Measurements from ENCODE around the gene SETD1A.

SETD1A gene

GRCh38 chr16:30980434-30980833, 22.9 kb downstream of the SETD1A start:
- H3K4me3 ChIP-seq (ENCODE audit: low read length) = no peak overlapping the region
- H3K27me3 ChIP-seq (ENCODE audit: control insufficient read depth, insufficient read depth, low read length) = no peaks in the 10 kb centered on the region
- peaks cover 5% of the 10 kb centered on the region for H3K36me3 ChIP-seq (ENCODE audit: control insufficient read depth, insufficient read depth, low read length)
- no peak overlapping the region for H3K9ac ChIP-seq (ENCODE audit: low read length)
- H3K9me3 ChIP-seq (ENCODE audit: control insufficient read depth, low read length) = no peaks in the 10 kb centered on the region
- no peaks in the 10 kb centered on the region for H3K4me1 ChIP-seq (ENCODE audit: control insufficient read depth, insufficient read depth, low read length)

GRCh38 chr16:30980959-30981358, 23.4 kb downstream of the SETD1A start:
- H3K36me3 ChIP-seq (ENCODE audit: control insufficient read depth, insufficient read depth, low read length) = peaks cover 5% of the 10 kb centered on the region
- H3K4me3 ChIP-seq (ENCODE audit: low read length) = no peak overlapping the region
- H3K4me1 ChIP-seq (ENCODE audit: control insufficient read depth, insufficient read depth, low read length) = peaks cover 5% of the 10 kb centered on the region
- H3K9me3 ChIP-seq (ENCODE audit: control insufficient read depth, low read length) = no peaks in the 10 kb centered on the region
- no peaks in the 10 kb centered on the region for H3K27me3 ChIP-seq (ENCODE audit: control insufficient read depth, insufficient read depth, low read length)
- H3K9ac ChIP-seq (ENCODE audit: low read length) = no peak overlapping the region

- H3K4me1 ChIP-seq (ENCODE audit: control insufficient read depth, insufficient read depth, low read length) = peaks cover 5% of the 10 kb centered on the region
- peaks cover 5% of the 10 kb centered on the region for H3K36me3 ChIP-seq (ENCODE audit: control insufficient read depth, insufficient read depth, low read length)
- no peaks in the 10 kb centered on the region for H3K27me3 ChIP-seq (ENCODE audit: control insufficient read depth, insufficient read depth, low read length)
- H3K9me3 ChIP-seq (ENCODE audit: control insufficient read depth, low read length) = no peaks in the 10 kb centered on the region
- no peak overlapping the region for H3K9ac ChIP-seq (ENCODE audit: low read length)
- H3K4me3 ChIP-seq (ENCODE audit: low read length) = no peak overlapping the region
Observed at GRCh38 chr16:30982548-30983288, 25.2 kb downstream of the SETD1A start.

GRCh38 chr16:30983289-30983889, 25.8 kb downstream of the SETD1A start:
- Histone ChIP-seq H3K4me1 (ENCODE audit: control insufficient read depth, insufficient read depth, low read length) (peaks cover 5% of the 10 kb centered on the region), H3K4me3 (ENCODE audit: low read length) (no peak overlapping the region), H3K9ac (ENCODE audit: low read length) (no peak overlapping the region), H3K9me3 (ENCODE audit: control insufficient read depth, low read length) (no peaks in the 10 kb centered on the region), H3K27me3 (ENCODE audit: control insufficient read depth, insufficient read depth, low read length) (no peaks in the 10 kb centered on the region), H3K36me3 (ENCODE audit: control insufficient read depth, insufficient read depth, low read length) (peaks cover 5% of the 10 kb centered on the region)

- Histone ChIP-seq H3K36me3 (ENCODE audit: control insufficient read depth, insufficient read depth, low read length) (peaks cover 5% of the 10 kb centered on the region), H3K9me3 (ENCODE audit: control insufficient read depth, low read length) (no peaks in the 10 kb centered on the region), H3K9ac (ENCODE audit: low read length) (no peak overlapping the region), H3K4me3 (ENCODE audit: low read length) (no peak overlapping the region), H3K27me3 (ENCODE audit: control insufficient read depth, insufficient read depth, low read length) (no peaks in the 10 kb centered on the region), H3K4me1 (ENCODE audit: control insufficient read depth, insufficient read depth, low read length) (peaks cover 5% of the 10 kb centered on the region)
Observed at GRCh38 chr16:30983898-30984610, 26.5 kb downstream of the SETD1A start.

- H3K4me1 ChIP-seq (ENCODE audit: control insufficient read depth, insufficient read depth, low read length) = peaks cover 5% of the 10 kb centered on the region
- H3K9ac ChIP-seq (ENCODE audit: low read length) = peak within 1 kb of the TSS; percentile 76
- no peaks in the 10 kb centered on the region for H3K9me3 ChIP-seq (ENCODE audit: control insufficient read depth, low read length)
- peak within 1 kb of the TSS; percentile 50 for H3K4me3 ChIP-seq (ENCODE audit: low read length)
- no peaks in the 10 kb centered on the region for H3K27me3 ChIP-seq (ENCODE audit: control insufficient read depth, insufficient read depth, low read length)
- H3K36me3 ChIP-seq (ENCODE audit: control insufficient read depth, insufficient read depth, low read length) = peaks cover 5% of the 10 kb centered on the region
Observed at GRCh38 chr16:30984669-30985400, 27.3 kb downstream of the SETD1A start, which contains the start of gene HSD3B7. Gene HSD3B7 (plus strand): TSS chr16:30985207. CDS start chr16:30985659, 452 bp downstream.

GRCh38 chr16:30985401-30986128, 28.0 kb downstream of the SETD1A start:
- H3K9ac ChIP-seq (ENCODE audit: low read length) = peak overlapping the region; percentile 76
- H3K36me3 ChIP-seq (ENCODE audit: control insufficient read depth, insufficient read depth, low read length) = peaks cover 5% of the 10 kb centered on the region
- no peaks in the 10 kb centered on the region for H3K27me3 ChIP-seq (ENCODE audit: control insufficient read depth, insufficient read depth, low read length)
- peaks cover 5% of the 10 kb centered on the region for H3K4me1 ChIP-seq (ENCODE audit: control insufficient read depth, insufficient read depth, low read length)
- H3K4me3 ChIP-seq (ENCODE audit: low read length) = peak overlapping the region; percentile 50
- H3K9me3 ChIP-seq (ENCODE audit: control insufficient read depth, low read length) = no peaks in the 10 kb centered on the region

- Histone ChIP-seq H3K4me1 (ENCODE audit: control insufficient read depth, insufficient read depth, low read length) (peaks cover 5% of the 10 kb centered on the region), H3K4me3 (ENCODE audit: low read length) (no peak overlapping the region), H3K9ac (ENCODE audit: low read length) (no peak overlapping the region)
Observed at GRCh38 chr16:30986129-30986991, 28.8 kb downstream of the SETD1A start.

GRCh38 chr16:30987581-30988190, 30.1 kb downstream of the SETD1A start:
- H3K27me3 ChIP-seq (ENCODE audit: control insufficient read depth, insufficient read depth, low read length) = no peaks in the 10 kb centered on the region
- H3K4me1 ChIP-seq (ENCODE audit: control insufficient read depth, insufficient read depth, low read length) = peaks cover 5% of the 10 kb centered on the region
- H3K9me3 ChIP-seq (ENCODE audit: control insufficient read depth, low read length) = no peaks in the 10 kb centered on the region
- H3K9ac ChIP-seq (ENCODE audit: low read length) = no peak overlapping the region
- H3K36me3 ChIP-seq (ENCODE audit: control insufficient read depth, insufficient read depth, low read length) = peaks cover 5% of the 10 kb centered on the region
- no peak overlapping the region for H3K4me3 ChIP-seq (ENCODE audit: low read length)

More at GRCh38 chr16:30986129-30986991, 28.8 kb downstream of the SETD1A start:
- no peaks in the 10 kb centered on the region for H3K9me3 ChIP-seq (ENCODE audit: control insufficient read depth, low read length)
- H3K36me3 ChIP-seq (ENCODE audit: control insufficient read depth, insufficient read depth, low read length) = peaks cover 5% of the 10 kb centered on the region
- H3K27me3 ChIP-seq (ENCODE audit: control insufficient read depth, insufficient read depth, low read length) = no peaks in the 10 kb centered on the region

GRCh38 chr16:30989469-30990047, 32.0 kb downstream of the SETD1A start:
- Histone ChIP-seq H3K9ac (ENCODE audit: low read length) (no peak overlapping the region), H3K4me3 (ENCODE audit: low read length) (no peak overlapping the region), H3K9me3 (ENCODE audit: control insufficient read depth, low read length) (no peaks in the 10 kb centered on the region), H3K4me1 (ENCODE audit: control insufficient read depth, insufficient read depth, low read length) (peaks cover 5% of the 10 kb centered on the region), H3K36me3 (ENCODE audit: control insufficient read depth, insufficient read depth, low read length) (no peaks in the 10 kb centered on the region), H3K27me3 (ENCODE audit: control insufficient read depth, insufficient read depth, low read length) (no peaks in the 10 kb centered on the region)
